GM12891 (cell line): ENCODE data around the gene ECSCR.
"Not testable (repeated sequence)": the region's sequence is repeated elsewhere in the genome, so short reads cannot be mapped to it uniquely, and the experiment has no call there.

ENCODE experiments used
- PAX5 ChIP-seq: IDR thresholded peaks from 2 replicates; pipeline ENCODE4 v1.6.1; 2011; ENCODE audit warnings: low read length, moderate library complexity, mild to moderate bottlenecking; ENCODE audit not compliant: insufficient read depth, severe bottlenecking
- POLR2A ChIP-seq: IDR thresholded peaks from 2 replicates; pipeline ENCODE4 v1.6.1; 2011; ENCODE audit warnings: low read depth, low read length, control low read depth
- POLR2AphosphoS5 ChIP-seq: IDR thresholded peaks from 2 replicates; pipeline ENCODE4 v1.6.1; 2011; ENCODE audit warnings: low read depth, low read length, control low read depth
- SPI1 ChIP-seq: IDR thresholded peaks from 2 replicates; pipeline ENCODE4 v1.6.1; 2011; ENCODE audit warnings: low read depth, low read length, control low read depth
- TAF1 ChIP-seq: IDR thresholded peaks from 2 replicates; pipeline ENCODE4 v1.6.1; 2011; ENCODE audit warnings: low read depth, low read length, control low read depth

- not testable (repeated sequence) for TF ChIP-seq POLR2A, TAF1, POLR2AphosphoS5, SPI1, PAX5
Observed at GRCh38 chr5:139503036-139503817, 40.7 kb upstream of the ECSCR start.
